C4-2B (cell line): ENCODE results near the gene CTF1.

Experiments used
- ZFX ChIP-seq: fragments of 450-650 bp; IDR thresholded peaks from 2 replicates; pipeline ENCODE4 v1.6.1; 2017
- TF ChIP-seq, protein P1 (sequence below): fragments of 450-650 bp; conservative IDR thresholded peaks from 2 replicates; pipeline ENCODE4 v1.5.1; 2017; ENCODE audit warnings: mild to moderate bottlenecking

DNA sequence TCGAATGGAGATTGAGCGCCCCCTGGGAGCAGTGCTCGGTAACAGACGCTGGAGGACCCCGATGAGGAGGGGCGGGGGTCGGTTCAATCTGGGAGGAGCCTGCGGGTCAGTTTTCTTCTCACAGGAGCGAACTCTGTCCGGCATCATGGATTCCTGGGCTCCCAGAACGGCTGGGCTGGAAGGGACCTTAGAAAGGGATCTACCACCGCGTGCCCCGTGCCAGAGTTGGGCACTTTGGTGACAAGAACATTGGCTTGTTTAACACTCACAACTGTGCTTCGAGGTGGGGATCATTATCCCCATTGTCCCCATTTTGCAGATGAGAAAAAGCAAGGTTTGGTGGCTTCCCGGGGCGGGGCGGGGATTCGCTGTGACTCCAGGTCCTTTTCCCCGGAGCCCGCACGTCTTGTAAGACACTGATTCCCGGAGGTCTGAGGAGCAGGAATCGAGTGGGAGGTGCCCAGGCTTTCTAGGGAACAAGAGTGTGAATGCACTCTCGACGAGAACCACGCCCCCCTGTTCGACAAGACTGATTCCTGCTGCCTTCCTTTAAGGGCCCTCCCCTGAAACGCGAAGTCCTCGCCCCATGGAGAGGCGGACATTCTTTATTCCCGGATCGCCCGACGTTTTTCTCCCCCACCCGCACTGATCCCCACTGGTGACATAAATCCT lies 25.5 kb downstream of the CTF1 start:
- TF ChIP-seq, protein P1, sequence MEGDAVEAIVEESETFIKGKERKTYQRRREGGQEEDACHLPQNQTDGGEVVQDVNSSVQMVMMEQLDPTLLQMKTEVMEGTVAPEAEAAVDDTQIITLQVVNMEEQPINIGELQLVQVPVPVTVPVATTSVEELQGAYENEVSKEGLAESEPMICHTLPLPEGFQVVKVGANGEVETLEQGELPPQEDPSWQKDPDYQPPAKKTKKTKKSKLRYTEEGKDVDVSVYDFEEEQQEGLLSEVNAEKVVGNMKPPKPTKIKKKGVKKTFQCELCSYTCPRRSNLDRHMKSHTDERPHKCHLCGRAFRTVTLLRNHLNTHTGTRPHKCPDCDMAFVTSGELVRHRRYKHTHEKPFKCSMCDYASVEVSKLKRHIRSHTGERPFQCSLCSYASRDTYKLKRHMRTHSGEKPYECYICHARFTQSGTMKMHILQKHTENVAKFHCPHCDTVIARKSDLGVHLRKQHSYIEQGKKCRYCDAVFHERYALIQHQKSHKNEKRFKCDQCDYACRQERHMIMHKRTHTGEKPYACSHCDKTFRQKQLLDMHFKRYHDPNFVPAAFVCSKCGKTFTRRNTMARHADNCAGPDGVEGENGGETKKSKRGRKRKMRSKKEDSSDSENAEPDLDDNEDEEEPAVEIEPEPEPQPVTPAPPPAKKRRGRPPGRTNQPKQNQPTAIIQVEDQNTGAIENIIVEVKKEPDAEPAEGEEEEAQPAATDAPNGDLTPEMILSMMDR = peak; percentile 90
- no peak for TF ChIP-seq ZFX
